LHCN-M2 (cell line): ENCODE measurements around the gene KLF7. TPM values are rescaled to one million over a fixed set of nuclear protein-coding genes. Genes with fewer than 3 reads are reported as not detected.

Experiments
- DNase-seq: peaks from one replicate; pipeline ENCODE4 v3.0.0-alpha.2; 2012; ENCODE audit warnings: low read depth
- total RNA-seq: library from RNA; depleted of rRNA; stranded (reverse); fragments of >200 nt; gene quantifications from 2 replicates; pipeline ENCODE4 v1.2.3, GENCODE V29; 2014

Gene KLF7
- total RNA-seq, 1 experiment from 2014 or later = 11.4 TPM

- DNase-seq = no peak
Measured at GRCh38 chr2:207128867-207129266, 36.9 kb downstream of the KLF7 start.

GRCh38 chr2:207126724-207127308, 38.9 kb downstream of the KLF7 start:
- peak; percentile 56 for DNase-seq

GRCh38 chr2:207123776-207124391, 41.9 kb downstream of the KLF7 start:
- DNase-seq = no peak

GRCh38 chr2:207123335-207123744, 42.4 kb downstream of the KLF7 start:
- DNase-seq = no peak

- no peak for DNase-seq
Measured at GRCh38 chr2:207122651-207123334, 43.0 kb downstream of the KLF7 start.

GRCh38 chr2:207121784-207122183, 44.0 kb downstream of the KLF7 start:
- DNase-seq = peak; percentile 86

GRCh38 chr2:207119048-207119447, 46.7 kb downstream of the KLF7 start:
- no peak for DNase-seq

- no peak for DNase-seq
Measured at GRCh38 chr2:207117668-207118067, 48.1 kb downstream of the KLF7 start.

- DNase-seq = peak; percentile 85
Measured at GRCh38 chr2:207115715-207116364, 49.9 kb downstream of the KLF7 start.

- DNase-seq = peak; percentile 41
Measured at GRCh38 chr2:207113414-207113813, 52.3 kb downstream of the KLF7 start.

GRCh38 chr2:207112785-207113184, 53.0 kb downstream of the KLF7 start:
- no peak for DNase-seq

- DNase-seq = no peak
Measured at GRCh38 chr2:207112383-207112782, 53.4 kb downstream of the KLF7 start.

GRCh38 chr2:207111757-207112156, 54.0 kb downstream of the KLF7 start:
- DNase-seq = no peak

- DNase-seq = no peak
Measured at GRCh38 chr2:207110715-207111114, 55.0 kb downstream of the KLF7 start.

GRCh38 chr2:207110310-207110709, 55.4 kb downstream of the KLF7 start:
- peak; percentile 30 for DNase-seq

- no peak for DNase-seq
Measured at GRCh38 chr2:207109768-207110167, 56.0 kb downstream of the KLF7 start.

- no peak for DNase-seq
Measured at GRCh38 chr2:207108440-207108839, 57.3 kb downstream of the KLF7 start.

GRCh38 chr2:207107551-207107950, 58.2 kb downstream of the KLF7 start:
- DNase-seq = no peak

GRCh38 chr2:207107131-207107530, 58.6 kb downstream of the KLF7 start:
- DNase-seq = no peak

GRCh38 chr2:207103132-207103531, 62.6 kb downstream of the KLF7 start:
- DNase-seq = no peak

- DNase-seq = no peak
Measured at GRCh38 chr2:207101984-207102383, 63.8 kb downstream of the KLF7 start.

GRCh38 chr2:207097278-207097677, 68.5 kb downstream of the KLF7 start:
- DNase-seq = no peak

GRCh38 chr2:207095963-207096362, 69.8 kb downstream of the KLF7 start:
- no peak for DNase-seq
